ENCODE measurements around the gene NLGN2. TPM values are rescaled to one million over a fixed set of nuclear protein-coding genes. Genes with fewer than 3 reads are reported as not detected.

The NLGN2 gene
- total RNA-seq, 1 experiment from 2014 or later: 36.9 TPM

DNA sequence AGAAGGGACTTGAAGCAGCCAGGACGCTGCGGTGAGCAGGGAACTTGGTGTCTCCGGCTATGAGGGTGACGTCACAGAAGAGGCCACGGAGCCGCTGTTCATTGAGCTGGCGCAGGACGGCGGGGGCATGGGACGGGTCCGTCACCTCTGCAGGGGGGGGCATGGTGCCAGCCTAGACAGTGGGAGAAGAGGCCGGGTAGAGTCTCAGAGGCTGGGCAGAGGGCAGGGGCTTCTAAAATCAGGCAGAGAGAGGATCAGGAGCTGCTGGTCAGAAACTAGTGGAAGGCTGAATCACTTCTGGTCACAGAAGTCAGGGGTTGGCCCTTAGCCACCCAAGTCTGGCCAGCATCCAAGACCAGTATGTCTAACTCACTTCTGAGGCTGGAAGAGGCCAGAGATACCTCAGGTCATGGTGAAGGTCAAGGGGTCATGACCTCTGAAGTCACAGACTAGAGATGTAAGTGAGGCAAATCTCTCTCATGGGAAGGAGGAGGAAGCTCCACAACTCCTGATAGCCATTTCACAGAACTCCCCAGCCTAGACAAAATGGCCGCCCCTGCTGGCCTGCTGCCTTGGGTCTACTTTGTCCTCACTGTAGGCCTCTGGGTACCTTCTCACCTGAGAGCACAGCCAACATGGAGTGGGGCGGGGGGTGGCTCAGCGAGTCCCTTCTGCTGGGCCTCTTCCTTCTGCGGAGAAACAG lies 59.1 kb downstream of the NLGN2 start:
- no TSS peak for BruUV-seq (replicated peaks)
- CTCF ChIA-PET: no interaction called here

GRCh38 chr17:7467498-7467897 lies 59.9 kb downstream of the NLGN2 start:
- Histone ChIP-seq H3K36me3 (ENCODE audit: insufficient read depth, low read length, poor library complexity, severe bottlenecking) (peaks cover 12% of the 10 kb centered on the region), H3K9me3 (ENCODE audit: low read depth, low read length, poor library complexity, severe bottlenecking) (no peaks in the 10 kb centered on the region), H3K4me3 (ENCODE audit: low read depth, low read length, poor library complexity, severe bottlenecking) (no peak overlapping the region), H3K27me3 (replicated peaks; ENCODE audit: insufficient read depth, low read depth, low read length, poor library complexity) (no peaks in the 10 kb centered on the region), H3K27ac (ENCODE audit: low read depth, low read length, poor library complexity, severe bottlenecking) (no peak overlapping the region), H3K4me1 (ENCODE audit: insufficient read depth, low read length, poor library complexity, severe bottlenecking) (no peaks in the 10 kb centered on the region)
- BruUV-seq (replicated peaks): no TSS peak
- TF ChIP-seq, protein P1, sequence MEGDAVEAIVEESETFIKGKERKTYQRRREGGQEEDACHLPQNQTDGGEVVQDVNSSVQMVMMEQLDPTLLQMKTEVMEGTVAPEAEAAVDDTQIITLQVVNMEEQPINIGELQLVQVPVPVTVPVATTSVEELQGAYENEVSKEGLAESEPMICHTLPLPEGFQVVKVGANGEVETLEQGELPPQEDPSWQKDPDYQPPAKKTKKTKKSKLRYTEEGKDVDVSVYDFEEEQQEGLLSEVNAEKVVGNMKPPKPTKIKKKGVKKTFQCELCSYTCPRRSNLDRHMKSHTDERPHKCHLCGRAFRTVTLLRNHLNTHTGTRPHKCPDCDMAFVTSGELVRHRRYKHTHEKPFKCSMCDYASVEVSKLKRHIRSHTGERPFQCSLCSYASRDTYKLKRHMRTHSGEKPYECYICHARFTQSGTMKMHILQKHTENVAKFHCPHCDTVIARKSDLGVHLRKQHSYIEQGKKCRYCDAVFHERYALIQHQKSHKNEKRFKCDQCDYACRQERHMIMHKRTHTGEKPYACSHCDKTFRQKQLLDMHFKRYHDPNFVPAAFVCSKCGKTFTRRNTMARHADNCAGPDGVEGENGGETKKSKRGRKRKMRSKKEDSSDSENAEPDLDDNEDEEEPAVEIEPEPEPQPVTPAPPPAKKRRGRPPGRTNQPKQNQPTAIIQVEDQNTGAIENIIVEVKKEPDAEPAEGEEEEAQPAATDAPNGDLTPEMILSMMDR (conservative IDR thresholded peaks at IDR 0.05; ENCODE audit: low read depth, low read length): no peak
- TF ChIP-seq EZH2 (IDR thresholded peaks at IDR 0.05; ENCODE audit: borderline replicate concordance, low read depth, low read length, poor library complexity, severe bottlenecking): no peak
- intact Hi-C loops (cut with micrococcal nuclease; ENCODE audit: unreplicated experiment): no loop called here
- ChIA-PET POLR2A (ENCODE audit: low non-redundant PET) (interaction anchor here (0.6 kb wide), 1 partner anchor 17 kb away, joined by 4 read pairs; the partner anchor contains the start of gene POLR2A), CTCF (no interaction called here)
- DNase-seq (ENCODE audit: low spot score): no peak

More for the DNA sequence above, 59.1 kb downstream of the NLGN2 start:
- H3K36me3 ChIP-seq (ENCODE audit: insufficient read depth, low read length, poor library complexity, severe bottlenecking): peaks cover 12% of the 10 kb centered on the region
- H3K4me3 ChIP-seq (ENCODE audit: low read depth, low read length, poor library complexity, severe bottlenecking): no peak overlapping the region
- DNase-seq (ENCODE audit: low spot score): no peak
- POLR2A ChIA-PET (ENCODE audit: low non-redundant PET): no interaction called here
- H3K27ac ChIP-seq (ENCODE audit: low read depth, low read length, poor library complexity, severe bottlenecking): no peak overlapping the region
- H3K27me3 ChIP-seq (replicated peaks; ENCODE audit: insufficient read depth, low read depth, low read length, poor library complexity): no peaks in the 10 kb centered on the region
- H3K4me1 ChIP-seq (ENCODE audit: insufficient read depth, low read length, poor library complexity, severe bottlenecking): no peaks in the 10 kb centered on the region
- TF ChIP-seq, protein P1 (conservative IDR thresholded peaks at IDR 0.05; ENCODE audit: low read depth, low read length): no peak
- TF ChIP-seq EZH2 (IDR thresholded peaks at IDR 0.05; ENCODE audit: borderline replicate concordance, low read depth, low read length, poor library complexity, severe bottlenecking): no peak
- intact Hi-C loops (cut with micrococcal nuclease; ENCODE audit: unreplicated experiment): no loop called here
- H3K9me3 ChIP-seq (ENCODE audit: low read depth, low read length, poor library complexity, severe bottlenecking): no peaks in the 10 kb centered on the region

DNA sequence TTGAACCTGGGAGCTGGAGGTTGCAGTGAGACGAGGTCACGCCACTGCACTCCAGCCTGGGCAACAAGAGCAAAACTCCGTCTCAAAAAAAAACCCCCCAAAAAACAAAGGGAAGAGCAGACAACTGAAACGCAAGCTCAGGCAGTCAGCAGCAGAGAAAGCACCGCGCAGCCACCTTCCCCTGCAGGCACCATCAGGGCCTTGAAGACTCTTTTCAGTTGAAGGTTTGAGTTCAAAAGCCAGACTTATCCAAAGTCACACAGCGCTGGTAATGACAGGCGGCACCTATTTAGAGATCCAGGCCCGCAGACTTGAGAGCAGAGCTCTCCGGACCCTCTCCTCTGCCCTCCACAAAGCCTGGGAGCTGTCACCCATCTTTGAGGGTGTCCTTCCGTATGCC lies 60.6 kb downstream of the NLGN2 start:
- Histone ChIP-seq H3K9me3 (ENCODE audit: low read depth, low read length, poor library complexity, severe bottlenecking) (no peaks in the 10 kb centered on the region), H3K36me3 (ENCODE audit: insufficient read depth, low read length, poor library complexity, severe bottlenecking) (peaks cover 12% of the 10 kb centered on the region), H3K4me3 (ENCODE audit: low read depth, low read length, poor library complexity, severe bottlenecking) (no peak overlapping the region), H3K27ac (ENCODE audit: low read depth, low read length, poor library complexity, severe bottlenecking) (no peak overlapping the region), H3K4me1 (ENCODE audit: insufficient read depth, low read length, poor library complexity, severe bottlenecking) (no peaks in the 10 kb centered on the region), H3K27me3 (replicated peaks; ENCODE audit: insufficient read depth, low read depth, low read length, poor library complexity) (no peaks in the 10 kb centered on the region)
- DNase-seq (ENCODE audit: low spot score): no peak
- intact Hi-C loops (cut with micrococcal nuclease; ENCODE audit: unreplicated experiment): no loop called here
- TF ChIP-seq, protein P1 (conservative IDR thresholded peaks at IDR 0.05; ENCODE audit: low read depth, low read length): no peak
- no peak for TF ChIP-seq EZH2 (IDR thresholded peaks at IDR 0.05; ENCODE audit: borderline replicate concordance, low read depth, low read length, poor library complexity, severe bottlenecking)
- no TSS peak for BruUV-seq (replicated peaks)
- CTCF ChIA-PET: no interaction called here
- POLR2A ChIA-PET (ENCODE audit: low non-redundant PET): interaction anchor here (0.6 kb wide), 1 partner anchor 16 kb away, joined by 4 read pairs; the partner anchor contains the start of gene POLR2A
